IMR-90 (cell line): ENCODE data around the gene CCNDBP1. TPM values are rescaled to one million over a fixed set of nuclear protein-coding genes. Genes with fewer than 3 reads are reported as not detected.

Experiments used
- ATAC-seq: fragments of 200-7000 bp; cut with Tn5 transposase; 2 replicates; pipeline ENCODE4 v1.9.1; 2020; ENCODE audit warnings: low read depth, mild to moderate bottlenecking, moderate library complexity
- BruUV-seq: library from RNA; stranded (reverse); fragments of 400-500 nt; replicated peaks from 2 replicates; lab custom pipeline; 2021; lab: Mats Ljungman, UMichigan
- CTCF ChIA-PET: fragments of 300-600 bp; formaldehyde crosslinking; extraction: SDS; loops from one replicate; lab custom pipeline; 2021; ENCODE audit warnings: antibody characterized with exemption; lab: Yijun Ruan, JAX
- POLR2A ChIA-PET: fragments of 300-600 bp; sonication (Branson Sonifier 250); formaldehyde crosslinking; loops from one replicate; lab custom pipeline; 2022; ENCODE audit warnings: antibody characterized with exemption; ENCODE audit not compliant: unreplicated experiment; lab: Charles Lee
- DNase-seq: peaks from one replicate; pipeline ENCODE4 v3.0.0; 2013
- H2AFZ ChIP-seq: replicated peaks from 2 replicates; pipeline ENCODE3; 2013; ENCODE audit warnings: low read length, mild to moderate bottlenecking; ENCODE audit not compliant: poor library complexity
- H2AK5ac ChIP-seq: 2 replicates; pipeline ENCODE4 v1.6.1; 2013; ENCODE audit warnings: low read depth, low read length, inconsistent platforms
- H2AK9ac ChIP-seq: replicated peaks from 2 replicates; pipeline ENCODE3; 2013; ENCODE audit warnings: mild to moderate bottlenecking, low read depth, low read length, moderate library complexity; ENCODE audit not compliant: poor library complexity
- H2BK120ac ChIP-seq: 2 replicates; pipeline ENCODE4 v1.6.1; 2013; ENCODE audit warnings: low read depth, low read length, inconsistent platforms
- H2BK15ac ChIP-seq: 3 replicates; pipeline ENCODE4 v1.6.1; 2013; ENCODE audit warnings: low read depth, low read length, inconsistent platforms
- H2BK20ac ChIP-seq: 2 replicates; pipeline ENCODE4 v1.6.1; 2013; ENCODE audit warnings: low read depth, mild to moderate bottlenecking, inconsistent platforms, low read length, moderate library complexity
- H2BK5ac ChIP-seq: 2 replicates; pipeline ENCODE4 v1.6.1; 2013; ENCODE audit warnings: mild to moderate bottlenecking, low read depth, low read length, inconsistent platforms; ENCODE audit not compliant: poor library complexity, severe bottlenecking
- H3K14ac ChIP-seq: replicated peaks from 2 replicates; pipeline ENCODE4 v1.6.1; 2013; ENCODE audit warnings: low read depth, low read length, inconsistent platforms
- H3K18ac ChIP-seq: 2 replicates; pipeline ENCODE4 v1.6.1; 2013; ENCODE audit warnings: low read depth, low read length, control low read depth
- H3K23ac ChIP-seq: 2 replicates; pipeline ENCODE4 v1.6.1; 2013; ENCODE audit warnings: low read depth, low read length, inconsistent platforms
- H3K27ac ChIP-seq: 2 replicates; pipeline ENCODE4 v1.5.1; 2013; ENCODE audit warnings: mild to moderate bottlenecking, control low read depth, low read length; ENCODE audit not compliant: insufficient read depth
- H3K27me3 ChIP-seq: 2 replicates; pipeline ENCODE4 v1.6.1; 2013; ENCODE audit warnings: low read length; ENCODE audit not compliant: control insufficient read depth, insufficient read depth
- H3K36me3 ChIP-seq: 2 replicates; pipeline ENCODE4 v1.6.1; 2013; ENCODE audit warnings: low read length, mixed read lengths; ENCODE audit not compliant: control insufficient read depth, insufficient read depth
- H3K4ac ChIP-seq: 2 replicates; pipeline ENCODE4 v1.6.1; 2013; ENCODE audit warnings: low read depth, low read length, inconsistent platforms
- H3K4me1 ChIP-seq: 2 replicates; pipeline ENCODE4 v1.6.1; 2013; ENCODE audit warnings: low read length, mixed read lengths; ENCODE audit not compliant: control insufficient read depth, insufficient read depth
- H3K4me2 ChIP-seq: 2 replicates; pipeline ENCODE4 v1.6.1; 2013; ENCODE audit warnings: low read depth, mild to moderate bottlenecking, control low read depth, low read length, moderate library complexity
- H3K4me3 ChIP-seq: 2 replicates; pipeline ENCODE4 v1.5.1; 2013; ENCODE audit warnings: low read depth, mild to moderate bottlenecking, control low read depth, low read length, moderate library complexity; ENCODE audit not compliant: insufficient read depth
- H3K56ac ChIP-seq: 2 replicates; pipeline ENCODE4 v1.6.1; 2013; ENCODE audit warnings: low read length, inconsistent platforms; ENCODE audit not compliant: insufficient read depth; ENCODE audit errors: extremely low read depth
- H3K79me1 ChIP-seq, 2 experiments: 2 replicates each; pipeline ENCODE4 v1.6.1; 2013; ENCODE audit warnings: low read length in 2 of 2, inconsistent platforms in 1 of 2, low read depth in 1 of 2
- H3K9ac ChIP-seq: 2 replicates; pipeline ENCODE4 v1.6.1; 2013; ENCODE audit warnings: low read depth, low read length, control low read depth
- H3K9me1 ChIP-seq: 2 replicates; pipeline ENCODE4 v1.6.1; 2013; ENCODE audit warnings: low read length, inconsistent platforms; ENCODE audit not compliant: insufficient read depth
- H3K9me3 ChIP-seq: 2 replicates; pipeline ENCODE4 v1.6.1; 2013; ENCODE audit warnings: low read length; ENCODE audit not compliant: control insufficient read depth, insufficient read depth
- H4K20me1 ChIP-seq: 2 replicates; pipeline ENCODE4 v1.6.1; 2013; ENCODE audit warnings: low read length, inconsistent platforms; ENCODE audit not compliant: insufficient read depth
- H4K5ac ChIP-seq: 2 replicates; pipeline ENCODE4 v1.6.1; 2013; ENCODE audit warnings: mild to moderate bottlenecking, low read depth, low read length, control low read depth
- H4K8ac ChIP-seq, 2 experiments: 2 replicates each; pipeline ENCODE4 v1.6.1; 2013; ENCODE audit warnings: low read depth in 2 of 2, low read length in 2 of 2, control low read depth in 1 of 2, inconsistent platforms in 1 of 2
- H4K91ac ChIP-seq: 2 replicates; pipeline ENCODE4 v1.6.1; 2013; ENCODE audit warnings: low read depth, low read length, inconsistent platforms; ENCODE audit not compliant: insufficient read depth
- RAD21 ChIP-seq: IDR thresholded peaks from 2 replicates; pipeline ENCODE4 v1.6.1; 2012; ENCODE audit warnings: low read length, improper control_type of control experiment
- WGBS, 2 experiments: methylation state at CpG; one replicate each; pipeline versions ENCODE4 v1.1.5 to v1.1.7; 2013; ENCODE audit warnings: missing lambda C conversion rate in 2 of 2; ENCODE audit not compliant: insufficient read length in 1 of 2; ENCODE audit errors: extremely low coverage in 2 of 2; 5-methylcytosine and 5-hydroxymethylcytosine counted together
- dilution Hi-C: fragments of 300-500 bp; cut with HindIII; formaldehyde crosslinking; loops from one replicate; pipeline ENCODE4 v1.14.3; 2018; ENCODE audit warnings: low sequenced_read_pairs; ENCODE audit not compliant: unreplicated experiment
- in situ Hi-C: fragments of 300-500 bp; cut with MboI; formaldehyde crosslinking; loops from 3 replicates; pipeline ENCODE4 v1.14.3; 2019; ENCODE audit warnings: low sequenced_read_pairs, inconsistent platforms, mixed read lengths
- intact Hi-C: fragments of 100-400 bp; cut with micrococcal nuclease; formaldehyde crosslinking; loops from 2 replicates; pipeline ENCODE4 v1.10.0; 2022
- polyA plus RNA-seq, 3 experiments: library from polyadenylated mRNA; depleted of rRNA; stranded (reverse); fragments of >200 nt; gene quantifications; 2 replicates each; pipeline ENCODE4 v1.2.3, GENCODE V29; 2012; ENCODE audit warnings: low replicate concordance in 1 of 3
- total RNA-seq: library from RNA; depleted of rRNA; stranded (reverse); fragments of >200 nt; gene quantifications from 2 replicates; pipeline ENCODE4 v1.2.3, GENCODE V29; 2012

The CCNDBP1 gene
- total and polyA plus RNA-seq, 2 of the 4 experiments (the other 2 are of a cell fraction): 34.9 to 40.3 TPM

DNA sequence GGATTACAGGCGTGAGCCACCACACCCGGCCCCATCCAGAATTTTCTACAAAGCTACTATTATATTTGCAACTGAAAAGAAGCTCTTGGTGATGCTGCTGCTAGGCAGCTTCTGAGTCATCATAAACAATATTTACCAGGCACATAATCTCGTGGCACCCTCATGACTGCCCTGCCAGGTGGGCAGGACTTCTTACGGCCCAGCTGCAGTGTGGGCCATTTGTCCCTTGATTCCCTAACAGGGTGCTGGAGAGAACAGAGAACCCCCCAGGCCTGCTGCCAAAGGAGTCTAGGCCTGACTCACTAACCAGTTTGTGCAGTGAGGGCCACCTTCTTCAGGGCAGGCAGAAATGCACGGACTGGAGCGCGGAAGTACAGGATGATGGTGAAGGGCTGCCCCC is 30.8 kb downstream of the CCNDBP1 start:
- BruUV-seq: no TSS peak
- peak; percentile 54 for DNase-seq
- 92% methylated on average over 2 of the region's 7 CpGs; no CpG with 5 or more reads in 1 of the 2 experiments for WGBS, 2 experiments
- dilution Hi-C loops (no loop called here), intact Hi-C loops (no loop called here), in situ Hi-C loops (no loop called here)
- Histone ChIP-seq H2BK5ac (no peak overlapping the region), H3K27me3 (peaks cover 47% of the 10 kb centered on the region), H3K4me3 (no peak overlapping the region), H2BK120ac (no peak overlapping the region), H3K14ac (no peak overlapping the region), H3K9me3 (no peaks in the 10 kb centered on the region), H3K56ac (no peak overlapping the region), H4K5ac (no peak overlapping the region), H3K27ac (no peak overlapping the region), H3K23ac (no peak overlapping the region), H4K8ac (no peak overlapping the region), H2AFZ (no peak overlapping the region), H2AK9ac (no peak overlapping the region), H4K20me1 (no peaks in the 10 kb centered on the region), H3K9me1 (no peaks in the 10 kb centered on the region), H3K79me1 (no peaks in the 10 kb centered on the region), H2BK15ac (no peak overlapping the region), H4K91ac (no peak overlapping the region), H3K4me1 (no peaks in the 10 kb centered on the region), H2AK5ac (no peak overlapping the region), H3K4me2 (no peak overlapping the region), H3K36me3 (no peaks in the 10 kb centered on the region), H3K4ac (no peak overlapping the region), H3K18ac (no peak overlapping the region), H3K9ac (no peak overlapping the region), H2BK20ac (no peak overlapping the region)
- no peak for TF ChIP-seq RAD21
- CTCF ChIA-PET: interaction anchor here (1.9 kb wide), 1 partner anchor 9 kb away, joined by 10 read pairs; no protein-coding TSS in a partner anchor
- ATAC-seq: peak; percentile 72
- POLR2A ChIA-PET: interaction anchor here (0.6 kb wide), 1 partner anchor 76 kb away, joined by 3 read pairs; no protein-coding TSS in a partner anchor
